Esophagus squamous epithelium (tissue), 4 donors: ENCODE results near the gene ARL5A.

Experiments
- CTCF ChIP-seq, 6 experiments: fragments of 450-650 bp in 4 of 6; fragments of 200-600 bp in 2 of 6; sonication (generic) in 2 of 6; IDR thresholded peaks; one replicate each; pipeline ENCODE4 v1.5.1; 2016 to 2019; ENCODE audit warnings: antibody characterized with exemption in 6 of 6, mild to moderate bottlenecking in 4 of 6, moderate library complexity in 4 of 6
- POLR2A ChIP-seq, 4 donors: fragments of 450-650 bp; IDR thresholded peaks; one replicate each; pipeline ENCODE4 v1.6.1; 2017; ENCODE audit warnings: antibody characterized with exemption in 4 of 4, mild to moderate bottlenecking in 4 of 4, moderate library complexity in 3 of 4

- TF ChIP-seq CTCF (IDR thresholded peaks at IDR 0.05) (no peak), POLR2A (IDR thresholded peaks at IDR 0.05) (no peak)
Observed at GRCh38 chr2:151830961-151831360, 2.7 kb upstream of the ARL5A start.
